HG03097 (cell line): ENCODE measurements around the gene PNKD.

Experiments used
- ATAC-seq: cut with Tn5 transposase; IDR thresholded peaks from one replicate; pipeline ENCODE4 v1.9.1; 2021; ENCODE audit not compliant: unreplicated experiment, low FRiP score

The PNKD gene

GRCh38 chr2:218332288-218332687, 62.0 kb downstream of the PNKD start:
- no peak for ATAC-seq

- no peak for ATAC-seq
Observed at GRCh38 chr2:218332920-218333645, 62.8 kb downstream of the PNKD start.

GRCh38 chr2:218334531-218334930, 64.2 kb downstream of the PNKD start:
- ATAC-seq, result no peak

- no peak for ATAC-seq
Observed at GRCh38 chr2:218340656-218341055, 70.3 kb downstream of the PNKD start.

GRCh38 chr2:218341381-218341780, 71.1 kb downstream of the PNKD start:
- ATAC-seq, result no peak

GRCh38 chr2:218342837-218343236, 72.5 kb downstream of the PNKD start:
- no peak for ATAC-seq

GRCh38 chr2:218343591-218343990, 73.3 kb downstream of the PNKD start:
- no peak for ATAC-seq

- ATAC-seq, result no peak
Observed at GRCh38 chr2:218344090-218344754, 73.9 kb downstream of the PNKD start.

GRCh38 chr2:218344755-218345417, 74.6 kb downstream of the PNKD start:
- ATAC-seq, result no peak

GRCh38 chr2:218345491-218346236, 75.3 kb downstream of the PNKD start:
- ATAC-seq, result no peak

GRCh38 chr2:218347172-218347571, 76.9 kb downstream of the PNKD start:
- no peak for ATAC-seq

- no peak for ATAC-seq
Observed at GRCh38 chr2:218354045-218354444, 83.7 kb downstream of the PNKD start.

- no peak for ATAC-seq
Observed at GRCh38 chr2:218354850-218355443, 84.6 kb downstream of the PNKD start.

GRCh38 chr2:218357236-218358177, 87.2 kb downstream of the PNKD start:
- no peak for ATAC-seq

- ATAC-seq, result no peak
Observed at GRCh38 chr2:218360453-218360852, 90.1 kb downstream of the PNKD start.

GRCh38 chr2:218362606-218363005, 92.3 kb downstream of the PNKD start:
- no peak for ATAC-seq

GRCh38 chr2:218363736-218364135, 93.4 kb downstream of the PNKD start:
- no peak for ATAC-seq

GRCh38 chr2:218364196-218364595, 93.9 kb downstream of the PNKD start:
- ATAC-seq, result no peak

GRCh38 chr2:218366621-218367414, 96.5 kb downstream of the PNKD start:
- no peak for ATAC-seq
